Natural killer cell (primary cell): ENCODE results near the gene CCDC7. TPM values are rescaled to one million over a fixed set of nuclear protein-coding genes. Genes with fewer than 3 reads are reported as not detected.
A peak's percentile ranks its signal among the peaks of the same experiment; 100 is the strongest.
"Not testable (repeated sequence)": the region's sequence is repeated elsewhere in the genome, so short reads cannot be mapped to it uniquely, and the experiment has no call there.

Experiments used
- ATAC-seq, 3 donors: fragments of 150-1000 bp in 2 of 3; fragments of 200-7000 bp in 1 of 3; cut with Tn5 transposase; 1 replicate in 1 of 3; 2 replicates in 2 of 3; pipeline ENCODE4 v1.10.0; 2021; ENCODE audit warnings: mild to moderate bottlenecking in 2 of 3, moderate library complexity in 2 of 3
- DNase-seq, 2 donors: peaks; one replicate each; pipeline versions ENCODE4 v3.0.0 to v3.0.0-alpha.2; 2013 to 2021; ENCODE audit warnings: mixed read lengths in 1 of 2
- H3K27ac ChIP-seq: one replicate; pipeline ENCODE4 v1.5.1; 2013; ENCODE audit warnings: mild to moderate bottlenecking, low read length
- H3K27me3 ChIP-seq: one replicate; pipeline ENCODE4 v1.6.1; 2013; ENCODE audit warnings: low read length; ENCODE audit not compliant: control insufficient read depth, insufficient read depth
- H3K36me3 ChIP-seq: one replicate; pipeline ENCODE4 v1.6.1; 2013; ENCODE audit warnings: low read length; ENCODE audit not compliant: control insufficient read depth, insufficient read depth
- H3K4me1 ChIP-seq: one replicate; pipeline ENCODE4 v1.6.1; 2013; ENCODE audit warnings: low read length; ENCODE audit not compliant: control insufficient read depth, insufficient read depth
- H3K4me3 ChIP-seq: one replicate; pipeline ENCODE4 v1.5.1; 2013; ENCODE audit warnings: low read length
- H3K9me3 ChIP-seq: one replicate; pipeline ENCODE4 v1.6.1; 2013; ENCODE audit warnings: low read length; ENCODE audit not compliant: control insufficient read depth, insufficient read depth
- H3K27ac Mint-ChIP-seq, 2 donors: one replicate each; pipeline ENCODE4 v1.8.0; 2022; ENCODE audit warnings: mild to moderate bottlenecking in 2 of 2, mixed read lengths in 2 of 2, moderate library complexity in 1 of 2
- H3K27me3 Mint-ChIP-seq, 2 donors: one replicate each; pipeline ENCODE4 v1.8.0; 2022; ENCODE audit warnings: low read depth in 2 of 2, mixed read lengths in 2 of 2
- H3K36me3 Mint-ChIP-seq: one replicate; pipeline ENCODE4 v1.8.0; 2022; ENCODE audit warnings: mixed read lengths
- H3K4me1 Mint-ChIP-seq, 2 donors: one replicate each; pipeline ENCODE4 v1.8.0; 2022; ENCODE audit warnings: mixed read lengths in 2 of 2
- H3K4me3 Mint-ChIP-seq: one replicate; pipeline ENCODE4 v1.8.0; 2022; ENCODE audit warnings: mild to moderate bottlenecking, moderate library complexity, mixed read lengths
- H3K9me3 Mint-ChIP-seq, 2 donors: one replicate each; pipeline ENCODE4 v1.8.0; 2022; ENCODE audit warnings: mixed read lengths in 2 of 2
- WGBS: methylation state at CpG from one replicate; pipeline ENCODE4 v1.1.7; 2013; ENCODE audit warnings: missing lambda C conversion rate; ENCODE audit not compliant: insufficient coverage; 5-methylcytosine and 5-hydroxymethylcytosine counted together
- intact Hi-C: fragments of 100-400 bp; cut with micrococcal nuclease; formaldehyde crosslinking; loops from one replicate; pipeline ENCODE4 v1.14.2; 2022
- total RNA-seq, 4 donors: library from RNA; stranded (reverse); fragments of 120-200 nt in 1 of 4; gene quantifications; one replicate each; pipeline versions ENCODE4 v1.2.3 to v1.2.4, GENCODE V29; 2013 to 2022
- TF ChIP-seq, protein P1 (sequence below): fragments of 200-600 bp; IDR thresholded peaks from one replicate; pipeline ENCODE4 v1.8.0; 2022; ENCODE audit warnings: antibody characterized with exemption

Gene CCDC7
- total RNA-seq, 3 donors from 2014 or later (not counting 1 experiment from before 2014, with no cell fraction given): 39.0 to 51.1 (median 42.8) TPM

GRCh38 chr10:32911285-32912016, 465.5 kb downstream of the CCDC7 start:
- H3K27me3 Mint-ChIP-seq: no peaks in the 10 kb centered on the region
- Histone ChIP-seq H3K27ac (no peak overlapping the region), H3K27me3 (no peaks in the 10 kb centered on the region), H3K4me1 (no peaks in the 10 kb centered on the region), H3K4me3 (no peak overlapping the region), H3K9me3 (no peaks in the 10 kb centered on the region), H3K36me3 (peaks cover 43% of the 10 kb centered on the region)
- H3K36me3 Mint-ChIP-seq: peaks cover 43% of the 10 kb centered on the region
- H3K4me1 Mint-ChIP-seq: peaks cover 24 to 32% of the 10 kb centered on the region in 2 donors
- 93% methylated on average over 11 of the region's 11 CpGs for whole genome bisulfite sequencing
- ATAC-seq (no peak), DNase-seq (no peak)
- intact Hi-C loops: no loop called here
- no peak overlapping the region for H3K4me3 Mint-ChIP-seq
- no peaks in the 10 kb centered on the region for H3K9me3 Mint-ChIP-seq
- H3K27ac Mint-ChIP-seq: peak overlapping the region in 1 of 2 donors; percentile 13
- TF ChIP-seq, protein P1, sequence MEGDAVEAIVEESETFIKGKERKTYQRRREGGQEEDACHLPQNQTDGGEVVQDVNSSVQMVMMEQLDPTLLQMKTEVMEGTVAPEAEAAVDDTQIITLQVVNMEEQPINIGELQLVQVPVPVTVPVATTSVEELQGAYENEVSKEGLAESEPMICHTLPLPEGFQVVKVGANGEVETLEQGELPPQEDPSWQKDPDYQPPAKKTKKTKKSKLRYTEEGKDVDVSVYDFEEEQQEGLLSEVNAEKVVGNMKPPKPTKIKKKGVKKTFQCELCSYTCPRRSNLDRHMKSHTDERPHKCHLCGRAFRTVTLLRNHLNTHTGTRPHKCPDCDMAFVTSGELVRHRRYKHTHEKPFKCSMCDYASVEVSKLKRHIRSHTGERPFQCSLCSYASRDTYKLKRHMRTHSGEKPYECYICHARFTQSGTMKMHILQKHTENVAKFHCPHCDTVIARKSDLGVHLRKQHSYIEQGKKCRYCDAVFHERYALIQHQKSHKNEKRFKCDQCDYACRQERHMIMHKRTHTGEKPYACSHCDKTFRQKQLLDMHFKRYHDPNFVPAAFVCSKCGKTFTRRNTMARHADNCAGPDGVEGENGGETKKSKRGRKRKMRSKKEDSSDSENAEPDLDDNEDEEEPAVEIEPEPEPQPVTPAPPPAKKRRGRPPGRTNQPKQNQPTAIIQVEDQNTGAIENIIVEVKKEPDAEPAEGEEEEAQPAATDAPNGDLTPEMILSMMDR: no peak

DNA sequence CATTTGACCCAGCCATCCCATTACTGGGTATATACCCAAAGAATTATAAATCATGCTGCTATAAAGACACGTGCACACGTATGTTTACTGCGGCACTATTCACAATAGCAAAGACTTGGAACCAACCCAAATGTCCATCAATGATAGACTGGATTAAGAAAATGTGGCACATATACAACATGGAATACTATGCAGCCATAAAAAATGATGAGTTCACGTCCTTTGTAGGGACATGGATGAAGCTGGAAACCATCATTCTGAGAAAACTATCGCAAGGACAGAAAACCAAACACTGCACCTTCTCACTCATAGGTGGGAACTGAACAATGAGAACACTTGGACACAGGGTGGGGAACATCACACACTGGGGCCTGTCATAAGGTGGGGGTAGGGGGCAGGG, 471.9 kb downstream of the CCDC7 start:
- H3K27me3 ChIP-seq, H3K9me3 ChIP-seq, H3K4me3 ChIP-seq, intact Hi-C loops, H3K27ac Mint-ChIP-seq, H3K27ac ChIP-seq, H3K4me3 Mint-ChIP-seq, DNase-seq, ATAC-seq, H3K27me3 Mint-ChIP-seq, H3K9me3 Mint-ChIP-seq, H3K4me1 ChIP-seq: not testable (repeated sequence)
- H3K4me1 Mint-ChIP-seq: peaks cover 33 to 41% of the 10 kb centered on the region in 2 donors
- 100% methylated on average over 2 of the region's 5 CpGs for WGBS
- H3K36me3 ChIP-seq: peaks cover 38% of the 10 kb centered on the region
- peaks cover 35% of the 10 kb centered on the region for H3K36me3 Mint-ChIP-seq

DNA sequence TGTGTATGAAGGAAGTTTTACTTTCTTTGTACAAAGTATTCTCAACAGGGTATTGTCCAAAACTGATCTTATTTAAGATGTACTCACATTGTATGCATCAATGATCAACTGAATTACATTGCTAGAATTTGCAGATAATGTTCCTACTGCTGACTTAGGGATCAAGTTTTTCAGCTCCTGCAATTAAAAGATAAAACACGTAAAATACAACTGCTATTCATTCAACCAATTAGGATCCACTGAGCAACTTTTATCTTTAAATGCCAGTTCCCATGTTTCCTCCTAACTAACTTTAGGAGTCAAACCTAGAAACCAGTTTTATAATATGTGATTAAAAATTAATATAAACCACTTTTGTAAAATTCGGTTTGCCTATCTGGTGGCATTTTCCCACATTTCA, 476.2 kb downstream of the CCDC7 start:
- intact Hi-C loops: no loop called here
- Mint-ChIP-seq H3K9me3 (peaks cover 0 to 3% of the 10 kb centered on the region in 2 donors), H3K27me3 (no peaks in the 10 kb centered on the region), H3K4me1 (peaks cover 30 to 31% of the 10 kb centered on the region in 2 donors), H3K36me3 (peaks cover 31% of the 10 kb centered on the region), H3K4me3 (no peak overlapping the region), H3K27ac (no peak overlapping the region)
- no peak overlapping the region for H3K27ac ChIP-seq
- TF ChIP-seq, protein P1: no peak
- H3K4me3 ChIP-seq: no peak overlapping the region
- ATAC-seq (no peak), DNase-seq (no peak)
- peaks cover 75% of the 10 kb centered on the region for H3K36me3 ChIP-seq
- H3K27me3 ChIP-seq: no peaks in the 10 kb centered on the region
- 83% methylated on average over 2 of the region's 2 CpGs for WGBS
- H3K4me1 ChIP-seq: no peaks in the 10 kb centered on the region
- H3K9me3 ChIP-seq: no peaks in the 10 kb centered on the region

GRCh38 chr10:32923134-32923533, 477.2 kb downstream of the CCDC7 start:
- TF ChIP-seq, protein P1: no peak
- Histone ChIP-seq H3K27me3 (no peaks in the 10 kb centered on the region), H3K36me3 (peaks cover 84% of the 10 kb centered on the region), H3K9me3 (no peaks in the 10 kb centered on the region), H3K4me1 (no peaks in the 10 kb centered on the region), H3K27ac (no peak overlapping the region), H3K4me3 (no peak overlapping the region)
- Mint-ChIP-seq H3K4me1 (peaks cover 30 to 32% of the 10 kb centered on the region in 2 donors), H3K9me3 (peaks cover 0 to 3% of the 10 kb centered on the region in 2 donors), H3K27me3 (no peaks in the 10 kb centered on the region), H3K36me3 (peaks cover 33% of the 10 kb centered on the region), H3K27ac (peak overlapping the region; percentile 40 to 67), H3K4me3 (no peak overlapping the region)
- ATAC-seq: no peak
- no peak for DNase-seq
- 78% methylated on average over 2 of the region's 2 CpGs for WGBS
- intact Hi-C loops: no loop called here
